ENCODE data around the gene L3HYPDH.
A peak's percentile ranks its signal among the peaks of the same experiment; 100 is the strongest.

The L3HYPDH gene

DNA sequence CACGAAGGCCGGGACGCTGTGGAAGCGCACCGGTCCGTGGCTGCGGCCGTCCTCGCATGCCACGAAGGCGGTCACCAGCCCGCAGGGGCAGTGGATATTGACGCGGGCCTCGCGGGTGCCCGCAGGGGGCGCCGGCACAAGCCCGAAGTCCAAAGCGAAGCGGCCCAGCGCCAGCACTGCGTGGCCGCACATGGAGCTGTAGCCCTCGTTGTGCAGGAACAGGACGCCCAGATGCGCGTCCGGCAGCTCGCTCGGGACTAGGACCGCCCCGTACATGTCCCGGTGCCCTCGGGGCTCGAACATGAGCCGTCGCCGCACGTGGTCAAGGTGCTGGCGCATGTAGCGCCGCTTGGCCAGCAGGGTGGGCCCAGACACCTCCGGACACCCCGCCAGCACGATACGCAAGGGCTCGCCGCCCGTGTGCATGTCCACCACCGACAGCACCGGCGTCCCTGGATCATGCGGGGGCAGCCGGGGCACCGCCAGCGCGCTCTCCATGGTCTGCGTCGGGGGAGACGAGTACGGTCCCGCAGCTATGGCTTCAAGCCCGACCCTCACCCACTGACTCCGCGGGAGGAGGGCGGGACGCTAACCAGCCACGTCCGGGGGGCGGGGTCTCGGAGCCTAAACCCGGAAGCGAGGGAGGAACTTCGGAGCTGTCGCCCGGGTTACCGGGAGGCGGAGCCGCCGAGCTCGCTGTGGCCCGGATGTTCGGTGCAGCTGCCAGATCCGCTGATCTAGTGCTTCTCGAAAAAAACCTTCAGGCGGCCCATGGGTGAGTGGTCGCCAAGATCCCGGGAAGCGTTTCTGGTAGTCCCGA is at the start of gene L3HYPDH, which contains the start of gene JKAMP:
L3HYPDH (minus strand) TSS at position 590 of the 820 bp plus-strand sequence; CDS start at position 498, 92 bp downstream.
JKAMP (plus strand) TSS at position 699 of the 820 bp plus-strand sequence; CDS start at position 772, 73 bp downstream.
- peak; percentile 92 for DNase-seq (ENCODE audit: low spot score)

DNA sequence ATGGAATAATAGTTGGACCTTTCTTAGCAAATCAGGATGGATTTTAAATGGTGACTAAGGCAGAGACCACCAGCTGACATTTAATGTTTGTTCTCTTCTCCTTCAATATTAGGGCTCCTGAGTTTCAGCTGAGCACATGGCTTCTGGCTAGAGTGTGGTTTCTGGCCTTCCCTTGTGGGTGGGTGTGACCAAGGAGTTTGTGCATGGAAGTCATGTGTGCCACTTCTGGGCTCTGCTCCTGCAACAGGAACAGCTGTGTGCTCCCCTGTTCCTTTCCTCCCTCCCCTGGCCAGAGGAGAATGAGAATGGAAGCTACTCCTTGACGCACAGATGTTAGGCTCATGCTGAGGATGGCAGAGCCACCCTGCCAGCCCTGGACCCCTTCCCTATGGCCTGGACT is 48.2 kb upstream of the L3HYPDH start:
- no peak for DNase-seq (ENCODE audit: low spot score)

DNA sequence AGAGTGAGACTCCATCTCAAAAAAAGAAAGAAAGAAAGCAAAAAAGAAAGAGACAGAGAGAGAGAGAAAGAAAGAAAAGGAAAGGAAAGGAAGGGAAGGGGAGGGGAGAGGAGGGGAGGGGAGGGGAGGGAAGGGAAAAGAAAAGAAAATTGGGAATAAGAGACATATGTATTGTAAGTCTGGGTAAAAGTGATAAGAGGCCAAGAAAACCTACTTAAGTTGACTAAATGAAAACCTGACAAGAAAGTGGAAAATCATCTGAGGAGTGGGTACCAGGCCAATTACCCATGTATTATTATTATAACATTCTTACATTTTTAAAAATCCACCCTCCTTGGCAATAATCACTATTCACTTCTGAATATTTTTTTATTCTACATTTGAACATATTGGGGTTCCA is 46.1 kb upstream of the L3HYPDH start:
- DNase-seq (ENCODE audit: low spot score), result no peak

DNA sequence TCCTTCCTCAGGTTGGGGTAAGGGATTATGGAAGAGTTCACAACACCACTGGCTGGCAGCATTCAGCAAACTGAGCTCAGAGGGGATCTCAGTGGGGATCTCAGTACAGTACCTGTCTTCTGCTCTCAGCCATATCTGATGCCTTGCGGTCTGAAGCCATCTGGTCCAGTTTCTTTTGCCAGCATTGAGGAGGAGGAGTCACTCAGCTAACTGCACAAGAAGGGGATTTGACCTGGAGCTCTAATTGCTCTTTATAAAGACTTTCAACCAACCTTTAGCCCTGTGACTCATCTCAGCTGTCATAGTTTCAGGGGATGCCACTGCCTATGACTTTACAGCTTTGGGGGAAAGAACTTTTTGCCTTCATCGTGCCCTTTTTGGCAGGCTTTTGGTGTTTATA is 45.0 kb upstream of the L3HYPDH start:
- DNase-seq (ENCODE audit: low spot score), result no peak

DNA sequence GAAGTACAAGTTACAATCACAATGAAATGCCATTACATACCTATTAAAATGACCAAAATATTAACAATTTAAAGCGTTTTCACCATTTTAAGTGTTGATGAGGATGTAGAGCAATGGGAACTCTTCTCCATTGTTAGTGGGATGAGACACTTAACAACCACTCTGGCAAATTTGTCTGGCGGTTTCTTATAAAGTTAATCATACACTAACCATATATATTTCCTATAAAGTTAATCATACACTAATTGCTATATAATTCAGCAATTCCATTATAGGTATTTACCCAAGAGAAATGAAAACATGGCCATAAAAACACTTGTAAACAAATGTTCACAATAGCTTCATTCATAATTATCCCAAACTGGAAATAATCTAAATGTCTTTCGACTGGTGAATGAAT is 36.0 kb upstream of the L3HYPDH start:
- no peak for DNase-seq (ENCODE audit: low spot score)

DNA sequence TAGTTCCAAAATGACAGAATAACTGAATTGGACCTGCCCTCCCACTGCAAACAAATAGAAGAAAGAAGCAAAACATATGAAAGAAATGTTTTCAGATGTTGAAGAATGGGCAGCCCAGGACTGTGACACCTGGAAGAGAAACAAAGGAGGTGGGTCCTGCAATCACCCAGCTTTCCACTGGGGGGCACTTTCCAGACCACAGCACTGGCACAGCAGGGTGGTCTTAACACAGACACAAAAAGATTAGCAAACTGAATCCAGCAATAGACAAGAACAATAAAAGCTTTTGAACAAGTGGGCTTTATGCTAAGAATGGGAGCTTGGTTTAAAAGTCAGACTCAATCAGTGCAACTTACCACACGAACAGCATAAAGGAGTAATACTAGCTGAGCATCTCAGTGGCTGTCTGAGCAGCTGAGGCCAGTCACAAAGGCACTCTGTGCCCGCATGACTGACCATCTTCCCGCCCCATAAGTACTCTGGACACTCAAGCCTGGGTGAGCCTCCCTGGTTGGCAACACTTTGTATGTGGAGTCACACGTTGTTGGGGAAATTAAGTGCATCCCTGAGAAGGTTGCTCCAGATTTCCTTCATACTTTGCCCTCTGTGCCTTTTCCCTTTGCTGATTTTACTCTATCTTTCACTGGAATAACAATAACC is 27.8 kb upstream of the L3HYPDH start:
- DNase-seq (ENCODE audit: low spot score), result peak; percentile 19

DNA sequence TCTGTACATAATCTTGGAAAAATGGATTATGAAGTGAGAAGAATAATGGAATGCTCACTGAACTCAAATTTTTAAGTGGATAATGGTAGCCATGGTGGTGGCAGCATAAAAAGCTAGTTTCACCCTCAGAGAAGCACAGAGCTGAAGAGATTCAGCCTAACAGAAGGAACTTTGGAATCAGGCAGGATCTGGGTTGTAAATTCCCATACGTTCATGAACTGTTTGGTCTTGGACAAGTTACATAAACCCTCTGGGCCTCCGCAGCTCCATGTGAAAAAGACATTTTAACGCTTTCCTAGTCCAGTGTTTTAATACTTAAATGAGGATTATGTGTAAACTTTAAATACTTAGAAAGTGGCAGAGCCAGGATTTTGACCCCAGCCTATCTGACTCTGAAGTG is 26.8 kb upstream of the L3HYPDH start:
- no peak for DNase-seq (ENCODE audit: low spot score)

DNA sequence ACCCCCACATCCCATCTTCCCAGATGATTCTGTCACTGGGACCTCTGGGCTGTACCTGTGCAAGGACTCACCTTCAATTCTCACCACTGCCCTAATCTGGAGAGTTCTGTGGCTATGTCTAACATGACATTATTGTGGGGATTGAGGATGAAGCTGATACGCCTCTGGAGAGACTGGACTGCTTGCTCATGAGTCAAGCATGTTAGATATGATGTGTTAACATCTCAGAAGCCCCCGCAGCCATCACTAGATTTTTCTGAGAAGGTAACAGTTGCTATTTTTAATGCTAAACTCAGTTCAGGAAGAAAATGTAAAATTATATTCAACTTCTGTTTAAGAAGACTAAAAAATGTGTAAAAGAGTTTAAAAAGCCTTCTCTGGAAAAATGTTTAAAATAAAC is 25.8 kb upstream of the L3HYPDH start:
- no peak for DNase-seq (ENCODE audit: low spot score)

DNA sequence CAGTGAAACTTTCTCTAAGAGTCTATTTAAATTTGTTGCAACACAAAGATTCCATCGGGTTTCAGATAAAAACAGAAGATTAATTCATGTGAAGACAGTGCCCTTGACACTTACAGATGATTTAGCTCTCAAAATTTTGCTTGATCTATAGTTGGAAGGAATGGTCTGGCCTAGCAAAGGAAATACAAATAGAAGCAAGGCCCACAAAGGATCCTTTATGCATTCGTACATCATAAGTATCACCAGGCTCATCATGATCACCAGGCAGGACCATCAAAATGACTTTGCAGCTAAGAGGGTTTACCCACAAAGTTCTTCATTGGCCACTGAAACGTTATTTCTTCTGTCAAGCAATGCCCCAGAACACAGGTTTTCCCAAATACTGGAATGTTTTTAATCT is 24.9 kb upstream of the L3HYPDH start:
- no peak for DNase-seq (ENCODE audit: low spot score)

DNA sequence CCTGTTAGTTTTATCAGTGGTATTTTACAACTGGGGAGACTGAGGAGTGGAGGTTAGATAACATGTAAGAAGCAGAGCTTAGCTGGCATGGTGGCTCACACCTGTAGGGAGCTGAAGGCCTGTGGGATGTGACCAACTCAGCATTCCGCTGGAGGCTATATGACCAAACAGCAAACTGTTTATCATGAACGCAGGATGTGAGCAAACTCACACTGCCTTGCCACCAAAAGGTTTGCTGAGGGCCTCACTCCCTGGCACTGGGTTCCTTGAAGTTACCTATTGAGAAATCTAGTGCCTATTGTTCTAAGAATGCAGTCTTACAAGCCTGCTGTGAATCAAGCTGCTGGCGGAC is 23.5 kb upstream of the L3HYPDH start:
- no peak for DNase-seq (ENCODE audit: low spot score)

DNA sequence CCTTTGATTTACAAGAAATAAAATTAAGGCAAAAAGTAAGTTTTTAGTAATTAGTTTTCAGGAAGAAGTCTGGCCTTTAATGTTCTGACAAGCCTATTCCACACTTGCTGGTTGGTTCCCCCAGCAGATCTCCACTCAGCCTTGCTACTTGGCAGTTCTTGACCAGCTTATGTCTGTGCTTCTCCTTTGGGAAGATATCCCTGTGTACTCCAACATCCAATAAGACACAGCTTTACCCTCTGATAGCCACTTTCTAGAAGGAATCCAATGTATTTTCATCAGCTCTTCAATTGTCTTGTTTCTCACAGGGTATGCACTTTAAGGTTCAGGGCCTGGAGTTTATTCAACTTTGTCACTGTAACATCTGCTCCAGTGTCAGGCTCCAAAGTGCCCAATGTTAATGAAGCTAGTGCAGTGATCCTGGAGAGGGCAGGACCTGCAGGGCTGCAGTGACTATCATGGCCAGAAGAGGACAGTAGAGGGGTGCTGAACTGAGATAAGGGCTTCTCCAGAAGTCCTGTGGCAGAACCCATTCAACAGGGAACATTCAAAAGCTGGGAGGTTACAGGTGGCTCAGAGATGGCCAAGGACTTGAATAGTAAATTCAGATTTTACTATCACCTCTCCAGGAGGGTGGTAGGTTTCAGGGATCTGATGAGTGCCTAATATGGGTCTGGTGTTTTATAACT is 23.0 kb upstream of the L3HYPDH start:
- peak; percentile 56 for DNase-seq (ENCODE audit: low spot score)

DNA sequence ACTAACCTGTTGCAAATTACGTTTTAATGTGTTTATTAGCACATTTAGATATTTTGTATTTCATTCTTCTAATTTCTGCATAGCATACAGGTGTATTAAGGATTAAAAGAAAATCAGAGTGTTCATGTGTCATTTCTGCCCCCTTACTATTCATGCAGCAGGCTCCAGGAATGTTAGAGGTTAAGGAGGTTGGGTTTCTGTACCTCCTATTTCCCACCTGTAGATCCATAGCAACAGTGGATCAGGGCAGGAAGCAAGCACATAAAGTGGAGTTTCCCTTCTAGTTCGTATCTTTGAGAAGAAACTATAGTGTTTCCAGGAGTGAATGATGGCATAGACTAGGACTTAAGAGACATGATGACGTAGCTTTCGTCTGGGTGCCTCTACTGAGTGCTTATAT is 19.0 kb upstream of the L3HYPDH start:
- no peak for DNase-seq (ENCODE audit: low spot score)

DNA sequence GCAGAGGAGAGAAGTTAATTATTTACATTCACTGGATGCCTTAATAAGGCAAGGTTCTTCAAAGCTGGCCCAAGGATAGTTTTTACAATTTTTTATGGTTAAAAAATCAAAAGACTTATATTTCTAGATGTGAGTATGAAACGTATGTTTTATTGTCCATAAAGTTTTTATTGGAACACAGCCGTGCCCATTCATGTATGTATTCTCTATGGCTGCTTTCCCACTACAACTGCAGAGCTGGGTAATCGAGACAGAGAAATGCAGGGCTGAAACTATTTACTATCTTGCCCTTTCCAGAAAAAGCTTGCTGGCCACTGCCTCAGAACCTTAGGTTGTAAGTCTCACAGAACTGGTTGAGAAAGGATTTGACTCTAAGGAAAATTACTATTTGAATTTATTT is 16.5 kb upstream of the L3HYPDH start:
- no peak for DNase-seq (ENCODE audit: low spot score)

DNA sequence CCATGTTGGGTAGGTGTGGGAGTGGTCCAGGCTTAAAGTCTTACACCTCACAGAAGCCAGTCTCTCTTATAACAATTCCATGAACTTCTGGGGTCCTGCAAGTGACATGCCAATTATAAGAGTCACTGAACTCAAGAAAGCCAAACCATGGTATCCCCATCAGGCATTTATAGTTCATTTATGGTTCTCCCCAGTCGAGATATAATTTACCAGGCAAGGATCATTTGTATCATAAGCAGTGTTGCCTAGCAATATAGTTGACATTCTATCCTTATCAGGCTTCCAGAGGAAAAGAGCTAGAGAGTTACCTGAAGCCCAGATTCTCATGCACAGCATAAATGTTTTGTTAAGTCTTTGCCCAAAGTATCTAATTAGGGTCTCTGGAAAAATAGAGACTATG is 8.2 kb upstream of the L3HYPDH start:
- no peak for DNase-seq (ENCODE audit: low spot score)

DNA sequence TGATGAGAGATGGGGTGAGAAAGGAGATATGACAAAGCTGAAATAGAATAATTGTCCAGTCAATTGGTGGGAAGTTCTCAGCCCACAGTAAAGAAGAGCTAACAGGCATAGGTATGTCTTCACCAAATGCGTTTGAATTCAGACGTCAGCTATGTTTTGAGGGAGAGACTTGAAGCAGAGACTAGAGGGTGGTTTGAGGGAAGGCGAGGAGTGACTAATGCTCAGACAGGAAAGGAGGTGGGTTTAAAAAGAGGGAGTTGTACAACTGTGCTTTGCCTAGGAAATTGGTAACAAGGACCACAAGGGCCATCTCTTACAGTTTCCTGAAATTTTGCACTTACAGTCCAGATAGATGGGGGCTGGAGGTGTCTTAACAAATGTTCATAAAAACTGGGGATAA is 6.5 kb upstream of the L3HYPDH start:
- DNase-seq (ENCODE audit: low spot score), result no peak

DNA sequence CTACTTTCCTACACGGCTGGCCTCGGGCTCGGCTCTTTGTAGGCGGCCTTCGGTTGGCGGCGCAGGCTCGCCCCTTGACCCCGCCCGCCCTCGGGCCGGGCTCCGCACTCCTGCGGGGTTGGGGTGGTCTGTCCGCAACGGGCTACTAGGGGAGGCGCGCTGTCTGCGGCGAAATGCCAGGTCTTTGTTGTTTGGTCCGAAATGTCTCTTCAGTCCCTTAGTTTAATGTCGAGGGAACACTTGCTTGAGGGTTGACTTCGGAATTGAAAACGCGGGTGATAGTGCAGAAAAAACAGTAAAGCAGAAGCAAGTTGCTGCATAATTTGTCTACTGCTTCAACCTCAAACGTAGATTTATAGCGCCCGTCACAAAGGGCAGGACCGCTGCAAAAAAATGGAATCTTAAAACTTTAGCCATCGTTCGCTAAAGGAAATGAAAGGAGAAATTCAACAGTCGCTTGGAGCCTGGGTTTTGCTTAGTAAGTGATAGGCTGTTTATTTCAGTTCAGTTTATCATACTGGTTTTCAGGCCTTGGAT is 499 bp upstream of the L3HYPDH start:
- no peak for DNase-seq (ENCODE audit: low spot score)

DNA sequence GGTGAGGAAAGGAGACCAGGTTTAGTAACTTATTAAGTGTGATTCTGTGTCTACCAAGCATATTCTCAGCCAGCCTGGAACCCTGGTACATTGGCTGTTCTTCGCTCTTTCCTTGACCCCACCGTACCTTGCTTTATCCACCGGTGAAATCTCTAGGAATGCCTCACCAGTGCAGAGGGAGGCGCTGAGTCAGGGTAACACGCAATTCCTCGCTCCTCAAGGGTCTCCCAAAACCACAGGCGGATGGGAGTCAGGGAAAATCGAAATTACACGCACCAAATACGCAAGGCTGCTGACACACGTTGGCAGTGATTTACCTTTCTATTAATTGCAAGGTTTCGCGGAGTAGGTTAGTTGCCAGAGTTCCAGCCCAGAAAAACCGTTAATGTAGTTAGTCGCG is 845 bp downstream of the L3HYPDH start:
- DNase-seq (ENCODE audit: low spot score), result peak; percentile 8

DNA sequence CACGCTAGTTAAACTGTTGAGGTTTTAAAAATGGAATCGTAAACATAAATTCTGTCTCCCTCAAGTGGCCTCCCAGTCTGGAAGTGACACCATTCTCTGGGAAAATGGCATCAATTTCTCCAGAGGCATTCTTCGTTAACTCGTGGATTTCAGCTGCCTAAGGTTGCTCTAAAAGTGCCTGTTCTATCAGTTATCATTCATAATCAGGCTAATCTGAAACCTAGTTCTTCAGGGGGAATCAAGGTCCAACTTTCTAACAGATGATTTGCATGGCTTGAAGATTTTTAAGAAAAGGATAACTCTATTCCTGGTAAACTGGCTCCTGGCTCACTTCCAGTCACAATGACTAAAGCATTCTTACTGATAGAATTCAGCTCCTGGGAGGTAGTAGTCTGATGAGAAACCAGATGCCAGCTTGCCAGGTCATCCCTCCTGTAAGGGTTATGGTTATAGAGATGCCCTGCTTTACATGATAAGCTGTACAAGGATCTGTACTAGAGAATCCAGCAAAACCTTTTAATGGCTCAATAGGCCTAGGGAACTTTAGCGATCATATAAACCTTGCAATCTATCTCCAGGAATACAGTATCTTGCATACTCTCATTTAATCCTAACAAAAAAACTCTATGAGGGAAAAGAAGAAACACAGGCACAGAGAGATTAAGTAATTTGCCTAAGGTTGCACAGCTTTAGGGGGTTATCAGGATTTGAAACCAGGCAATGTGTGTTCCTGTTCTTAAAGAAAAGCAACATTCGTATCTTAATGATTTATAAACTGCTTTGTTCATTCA is 1.5 kb downstream of the L3HYPDH start:
- no peak for DNase-seq (ENCODE audit: low spot score)

DNA sequence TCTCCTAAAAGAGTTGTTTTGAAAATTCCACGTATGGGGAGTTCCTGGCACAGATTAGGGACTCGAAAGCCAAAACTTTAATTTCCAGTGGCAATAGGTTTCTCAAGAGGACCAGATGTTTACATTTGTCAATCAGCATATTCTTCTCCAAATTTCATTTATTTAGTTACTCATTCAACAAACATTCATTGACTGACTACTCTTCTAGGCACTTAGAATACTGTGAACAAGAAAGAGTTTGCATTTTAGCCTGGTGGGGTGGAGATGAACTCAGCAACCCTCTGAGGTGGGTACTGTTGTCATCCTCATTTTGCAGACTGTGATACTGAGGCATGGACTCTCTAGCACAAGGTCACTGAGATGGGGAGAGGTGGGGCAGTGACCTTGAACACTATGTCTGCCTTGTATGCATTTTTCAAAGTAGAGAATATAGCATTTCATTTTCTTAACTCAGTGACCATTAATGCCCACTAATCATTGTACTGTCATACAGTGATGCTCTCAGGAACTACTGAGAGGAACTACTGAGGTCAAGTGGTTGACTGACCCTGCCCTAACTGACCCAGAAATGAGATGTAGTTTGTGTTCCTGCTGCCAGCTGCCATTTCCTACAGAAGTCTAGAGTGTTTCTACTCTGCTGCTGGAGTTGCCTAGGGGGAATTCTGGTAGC is 2.2 kb downstream of the L3HYPDH start:
- no peak for DNase-seq (ENCODE audit: low spot score)

DNA sequence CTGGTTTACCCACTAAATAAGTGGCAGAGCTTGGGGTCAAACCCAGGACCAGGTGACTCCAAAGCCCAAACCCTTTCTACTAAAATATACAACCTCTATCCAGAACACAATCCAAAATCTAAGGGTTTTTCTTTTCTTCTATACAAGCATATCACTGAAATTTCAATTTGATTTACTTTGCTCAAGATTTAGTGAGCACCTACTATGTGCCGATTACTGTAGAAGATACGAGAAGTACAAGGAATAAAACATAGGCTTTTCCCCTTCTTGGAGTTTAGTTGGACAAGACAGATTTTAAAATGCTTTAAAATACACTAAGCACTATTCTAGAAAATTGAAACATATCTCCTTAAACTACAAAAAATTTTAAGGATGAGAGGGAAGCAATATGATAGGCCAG is 2.8 kb downstream of the L3HYPDH start:
- DNase-seq (ENCODE audit: low spot score), result no peak

DNA sequence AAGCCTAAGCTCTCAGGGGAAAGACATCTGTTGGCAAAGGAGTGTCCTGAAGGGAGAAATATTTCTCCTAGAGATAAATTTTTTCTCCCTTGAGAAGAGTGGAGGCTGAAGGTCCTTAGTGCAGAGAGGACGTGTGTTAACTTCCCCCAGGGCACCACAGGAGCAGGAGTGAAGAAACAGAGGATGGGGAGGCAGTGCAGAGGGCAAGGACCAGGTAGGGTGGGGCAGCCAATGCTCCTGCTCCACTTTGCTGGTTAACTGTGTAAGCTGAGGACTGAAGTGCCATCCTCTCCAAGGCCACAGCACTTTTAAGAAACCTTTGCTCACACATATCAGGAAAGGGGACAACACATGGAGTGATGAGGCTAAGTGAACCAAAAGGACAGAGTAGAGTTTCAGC is 4.0 kb downstream of the L3HYPDH start:
- DNase-seq (ENCODE audit: low spot score), result no peak

Data from NAMALWA (cell line).